Fibroblast of skin of left quadriceps (primary cell): ENCODE measurements around the gene GUCD1.
A peak's percentile ranks its signal among the peaks of the same experiment; 100 is the strongest.
"Not testable (repeated sequence)": the region's sequence is repeated elsewhere in the genome, so short reads cannot be mapped to it uniquely, and the experiment has no call there.

Experiments used
- DNase-seq, 2 experiments: peaks; one replicate each; pipeline ENCODE4 v3.0.0-alpha.2; 2013; ENCODE audit warnings: low read depth in 2 of 2

The GUCD1 gene

GRCh38 chr22:24565077-24565476 is 10.1 kb upstream of the GUCD1 start:
- DNase-seq, result no peak

- no peak for DNase-seq
These were observed 9.6 kb upstream of the GUCD1 start for GRCh38 chr22:24564376-24565058.

GRCh38 chr22:24563246-24563645 is 8.3 kb upstream of the GUCD1 start:
- no peak for DNase-seq

GRCh38 chr22:24559471-24559870 is 4.5 kb upstream of the GUCD1 start:
- DNase-seq, result no peak

- DNase-seq, result peak; percentile 98
These were observed 464 bp upstream of the GUCD1 start, which contains the start of gene SNRPD3 for GRCh38 chr22:24555165-24556039. Gene SNRPD3 (plus strand): TSS chr22:24555999. CDS start chr22:24557675, 1,676 bp downstream.

GRCh38 chr22:24553597-24554312 is 1.2 kb downstream of the GUCD1 start:
- no peak for DNase-seq

GRCh38 chr22:24552503-24553286 is 2.2 kb downstream of the GUCD1 start:
- not testable (repeated sequence) for DNase-seq

- no peak for DNase-seq
These were observed 4.0 kb downstream of the GUCD1 start for GRCh38 chr22:24550902-24551435.

- no peak for DNase-seq
These were observed 4.7 kb downstream of the GUCD1 start for GRCh38 chr22:24550028-24550901.

- no peak for DNase-seq
These were observed 6.1 kb downstream of the GUCD1 start for GRCh38 chr22:24548812-24549211.

- no peak for DNase-seq
These were observed 11.2 kb downstream of the GUCD1 start for GRCh38 chr22:24543679-24544243.

- DNase-seq, result no peak
These were observed 11.7 kb downstream of the GUCD1 start for GRCh38 chr22:24543185-24543601.

- no peak for DNase-seq
These were observed 12.3 kb downstream of the GUCD1 start for GRCh38 chr22:24542641-24543040.

GRCh38 chr22:24541681-24542515 is 13.0 kb downstream of the GUCD1 start:
- DNase-seq, result no peak

GRCh38 chr22:24540470-24540869 is 14.5 kb downstream of the GUCD1 start:
- no peak for DNase-seq

GRCh38 chr22:24536089-24536488 is 18.8 kb downstream of the GUCD1 start:
- DNase-seq, result no peak

- no peak for DNase-seq
These were observed 19.6 kb downstream of the GUCD1 start for GRCh38 chr22:24535348-24535747.

- no peak for DNase-seq
These were observed 22.9 kb downstream of the GUCD1 start for GRCh38 chr22:24532075-24532474.

GRCh38 chr22:24530968-24531367 is 24.0 kb downstream of the GUCD1 start:
- DNase-seq, result not testable (repeated sequence)
